ENCODE data around the gene ADAMTS18. TPM values are rescaled to one million over a fixed set of nuclear protein-coding genes. Genes with fewer than 3 reads are reported as not detected.

Gene ADAMTS18
- polyA plus RNA-seq, 1 of the 3 experiments (the other 2 are of a cell fraction): under 0.01 TPM

GRCh38 chr16:77462894-77463293 is 28.1 kb upstream of the ADAMTS18 start:
- Histone ChIP-seq H2AFZ (ENCODE audit: low read depth) (no peak overlapping the region), H3F3A (replicated peaks; ENCODE audit: insufficient read depth) (no peaks in the 10 kb centered on the region), H3K4me1 (ENCODE audit: control insufficient read depth in 1 of 2, insufficient read depth in 2 of 2, low read depth in 1 of 2, low read length in 1 of 2) (no peaks in the 10 kb centered on the region), H4K20me1 (ENCODE audit: insufficient read depth) (no peaks in the 10 kb centered on the region), H3K4me3 (ENCODE audit: low read depth in 2 of 2, low read length in 1 of 2) (no peak overlapping the region), H3K9ac (no peak overlapping the region), H3K27ac (ENCODE audit: low read depth in 2 of 2, low read length in 1 of 2) (no peak overlapping the region), H3K27me3 (ENCODE audit: insufficient read depth) (no peaks in the 10 kb centered on the region), H3K79me2 (ENCODE audit: insufficient read depth) (no peaks in the 10 kb centered on the region), H3K36me3 (replicated peaks in 1 of 2; ENCODE audit: control insufficient read depth in 1 of 2, insufficient read depth in 2 of 2, low read length in 1 of 2) (no peaks in the 10 kb centered on the region), H3K9me3 (no peaks in the 10 kb centered on the region), H3K9me2 (no peaks in the 10 kb centered on the region), H3K4me2 (no peak overlapping the region)
- WGBS (ENCODE audit: low lambda C conversion rate): 24% methylated on average over 3 of the region's 3 CpGs
- no peak for DNase-seq
- no peak for TF ChIP-seq YY1 (IDR thresholded peaks at IDR 0.05; ENCODE audit: low read depth)
- no peak for TF ChIP-seq TAF1 (IDR thresholded peaks at IDR 0.05; ENCODE audit: borderline replicate concordance, low read depth, low read length)
- TF ChIP-seq SMC3 (IDR thresholded peaks at IDR 0.05; ENCODE audit: low read depth, low read length): no peak
- no peak for TF ChIP-seq FOXM1 (IDR thresholded peaks at IDR 0.05; ENCODE audit: low read depth)
- TF ChIP-seq, protein P1, sequence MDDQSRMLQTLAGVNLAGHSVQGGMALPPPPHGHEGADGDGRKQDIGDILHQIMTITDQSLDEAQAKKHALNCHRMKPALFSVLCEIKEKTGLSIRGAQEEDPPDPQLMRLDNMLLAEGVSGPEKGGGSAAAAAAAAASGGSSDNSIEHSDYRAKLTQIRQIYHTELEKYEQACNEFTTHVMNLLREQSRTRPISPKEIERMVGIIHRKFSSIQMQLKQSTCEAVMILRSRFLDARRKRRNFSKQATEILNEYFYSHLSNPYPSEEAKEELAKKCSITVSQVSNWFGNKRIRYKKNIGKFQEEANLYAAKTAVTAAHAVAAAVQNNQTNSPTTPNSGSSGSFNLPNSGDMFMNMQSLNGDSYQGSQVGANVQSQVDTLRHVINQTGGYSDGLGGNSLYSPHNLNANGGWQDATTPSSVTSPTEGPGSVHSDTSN (IDR thresholded peaks at IDR 0.05): no peak
- TF ChIP-seq RCOR1 (IDR thresholded peaks at IDR 0.05; ENCODE audit: low read length): no peak
- TF ChIP-seq ELF1 (IDR thresholded peaks at IDR 0.05): no peak
- no peak for TF ChIP-seq NFIC (IDR thresholded peaks at IDR 0.05; ENCODE audit: borderline replicate concordance)
- TF ChIP-seq, protein P2, sequence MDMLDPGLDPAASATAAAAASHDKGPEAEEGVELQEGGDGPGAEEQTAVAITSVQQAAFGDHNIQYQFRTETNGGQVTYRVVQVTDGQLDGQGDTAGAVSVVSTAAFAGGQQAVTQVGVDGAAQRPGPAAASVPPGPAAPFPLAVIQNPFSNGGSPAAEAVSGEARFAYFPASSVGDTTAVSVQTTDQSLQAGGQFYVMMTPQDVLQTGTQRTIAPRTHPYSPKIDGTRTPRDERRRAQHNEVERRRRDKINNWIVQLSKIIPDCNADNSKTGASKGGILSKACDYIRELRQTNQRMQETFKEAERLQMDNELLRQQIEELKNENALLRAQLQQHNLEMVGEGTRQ (IDR thresholded peaks at IDR 0.05; ENCODE audit: borderline replicate concordance, low read depth, low read length): no peak
- TF ChIP-seq MAX (IDR thresholded peaks at IDR 0.05; ENCODE audit: low read depth): no peak
- no peak for TF ChIP-seq FOSL2 (IDR thresholded peaks at IDR 0.05; ENCODE audit: borderline replicate concordance, low read depth)
- no peak for TF ChIP-seq EZH2phosphoT487 (IDR thresholded peaks at IDR 0.05; ENCODE audit: borderline replicate concordance, low read depth)
- no peak for TF ChIP-seq POLR2AphosphoS5 (IDR thresholded peaks at IDR 0.05; ENCODE audit: low read depth, low read length)
- TF ChIP-seq, protein P3, sequence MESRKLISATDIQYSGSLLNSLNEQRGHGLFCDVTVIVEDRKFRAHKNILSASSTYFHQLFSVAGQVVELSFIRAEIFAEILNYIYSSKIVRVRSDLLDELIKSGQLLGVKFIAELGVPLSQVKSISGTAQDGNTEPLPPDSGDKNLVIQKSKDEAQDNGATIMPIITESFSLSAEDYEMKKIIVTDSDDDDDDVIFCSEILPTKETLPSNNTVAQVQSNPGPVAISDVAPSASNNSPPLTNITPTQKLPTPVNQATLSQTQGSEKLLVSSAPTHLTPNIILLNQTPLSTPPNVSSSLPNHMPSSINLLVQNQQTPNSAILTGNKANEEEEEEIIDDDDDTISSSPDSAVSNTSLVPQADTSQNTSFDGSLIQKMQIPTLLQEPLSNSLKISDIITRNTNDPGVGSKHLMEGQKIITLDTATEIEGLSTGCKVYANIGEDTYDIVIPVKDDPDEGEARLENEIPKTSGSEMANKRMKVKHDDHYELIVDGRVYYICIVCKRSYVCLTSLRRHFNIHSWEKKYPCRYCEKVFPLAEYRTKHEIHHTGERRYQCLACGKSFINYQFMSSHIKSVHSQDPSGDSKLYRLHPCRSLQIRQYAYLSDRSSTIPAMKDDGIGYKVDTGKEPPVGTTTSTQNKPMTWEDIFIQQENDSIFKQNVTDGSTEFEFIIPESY (IDR thresholded peaks at IDR 0.05; ENCODE audit: borderline replicate concordance, low read depth): no peak
- TF ChIP-seq RXRA (IDR thresholded peaks at IDR 0.05; ENCODE audit: borderline replicate concordance, low read depth): no peak
- TF ChIP-seq MEF2A (IDR thresholded peaks at IDR 0.05; ENCODE audit: borderline replicate concordance, low read depth): no peak
- no peak for TF ChIP-seq CHD2 (IDR thresholded peaks at IDR 0.05; ENCODE audit: low read length, partially characterized antibody)
- CTCF ChIA-PET: no interaction called here
- POLR2A ChIA-PET: no interaction called here
